HepG2 (cell line): ENCODE data around the gene NELFB. TPM values are rescaled to one million over a fixed set of nuclear protein-coding genes. Genes with fewer than 3 reads are reported as not detected.

Experiments used
- AGO2 ChIP-seq: fragments of 200-400 bp; formaldehyde crosslinking; optimal IDR thresholded peaks from 2 replicates; pipeline ENCODE3; 2017; ENCODE audit warnings: mild to moderate bottlenecking, low read depth, low read length, moderate library complexity
- ATF5 ChIP-seq: sonication (generic); formaldehyde crosslinking; IDR thresholded peaks from 2 replicates; pipeline ENCODE4 v1.4.0; 2020; ENCODE audit warnings: mild to moderate bottlenecking, low read depth, missing genetic modification reagents
- FOXK2 ChIP-seq: fragments of 450-650 bp; IDR thresholded peaks from 2 replicates; pipeline ENCODE4 v1.6.1; 2016
- GABPA ChIP-seq, 2 experiments: IDR thresholded peaks; 2 replicates each; pipeline ENCODE4 v1.6.1; 2011 to 2016; ENCODE audit warnings: low read depth in 2 of 2, low read length in 1 of 2, missing biosample characterization in 1 of 2, missing genetic modification characterization in 1 of 2
- ISX ChIP-seq: sonication (generic); formaldehyde crosslinking; conservative IDR thresholded peaks from 2 replicates; pipeline ENCODE4 v1.5.0; 2020; ENCODE audit warnings: missing genetic modification reagents
- MBD4 ChIP-seq: IDR thresholded peaks from 2 replicates; pipeline ENCODE4 v1.6.1; 2012; ENCODE audit warnings: low read length, inconsistent platforms, borderline replicate concordance
- MNT ChIP-seq: fragments of 450-650 bp; IDR thresholded peaks from 2 replicates; pipeline ENCODE4 v1.6.1; 2016
- PHF8 ChIP-seq: sonication (generic); formaldehyde crosslinking; IDR thresholded peaks from 2 replicates; pipeline ENCODE4 v1.5.0; 2020; ENCODE audit warnings: missing genetic modification reagents
- SNAPC4 ChIP-seq: sonication (generic); formaldehyde crosslinking; IDR thresholded peaks from 2 replicates; pipeline ENCODE4 v1.4.0; 2020; ENCODE audit warnings: mild to moderate bottlenecking, missing genetic modification reagents
- ZBTB25 ChIP-seq: IDR thresholded peaks from 2 replicates; pipeline ENCODE4 v1.6.1; 2018; ENCODE audit warnings: missing genetic modification reagents
- ZNF142 ChIP-seq: sonication (generic); formaldehyde crosslinking; IDR thresholded peaks from 2 replicates; pipeline ENCODE4 v1.4.0; 2020; ENCODE audit warnings: missing genetic modification reagents
- ZNF569 ChIP-seq: sonication (generic); formaldehyde crosslinking; IDR thresholded peaks from 2 replicates; pipeline ENCODE4 v1.5.0; 2020; ENCODE audit warnings: mild to moderate bottlenecking, missing genetic modification reagents, moderate library complexity, borderline replicate concordance
- ZNF792 ChIP-seq: IDR thresholded peaks from 2 replicates; pipeline ENCODE4 v1.6.1; 2016
- ZNF878 ChIP-seq: sonication (generic); formaldehyde crosslinking; IDR thresholded peaks from 2 replicates; pipeline ENCODE4 v1.8.1; 2023; ENCODE audit warnings: mild to moderate bottlenecking, missing genetic modification reagents, moderate library complexity
- polyA plus RNA-seq, 8 experiments: library from polyadenylated mRNA; depleted of rRNA in 3 of 8; stranded (reverse) in 7 of 8; unstranded in 1 of 8; fragments of >200 nt; fragmentation: Illumina TruSeq in 4 of 8; extraction: Trizol in 4 of 8; gene quantifications; 2 replicates each; pipeline versions ENCODE4 v1.2.1 to v1.2.3, GENCODE V29; 2011 to 2016; ENCODE audit warnings: low read depth in 4 of 8, missing spikeins in 1 of 8, mixed read lengths in 1 of 8; ENCODE audit not compliant: insufficient read depth in 1 of 8
- total RNA-seq, 5 experiments: library from RNA; depleted of rRNA; stranded (reverse); fragments of >200 nt; fragmentation: Illumina TruSeq; extraction: Trizol; gene quantifications; 2 replicates each; pipeline ENCODE4 v1.2.3, GENCODE V29; 2016; ENCODE audit warnings: low read depth in 1 of 5

Gene NELFB
- total and polyA plus RNA-seq, 2 of the 13 experiments (the other 11 are each of a cell fraction or from before 2014, with no cell fraction given): 26.5 to 45.8 TPM

GRCh38 chr9:137301081-137301947 is 46.2 kb downstream of the NELFB start (continued):
- no peak for TF ChIP-seq GABPA (IDR thresholded peaks at IDR 0.05; ENCODE audit: low read depth, low read length)
- no peak for TF ChIP-seq GABPA (CRISPR knock-in tag; IDR thresholded peaks at IDR 0.05; ENCODE audit: low read depth)
- no peak for TF ChIP-seq MNT
- no peak for TF ChIP-seq ZNF878 (CRISPR knock-in tag)
- peak; percentile 36 for TF ChIP-seq AGO2
- no peak for TF ChIP-seq MBD4
- TF ChIP-seq SNAPC4: no peak
- peak; percentile 67 for TF ChIP-seq ZNF142 (CRISPR knock-in tag)
- TF ChIP-seq ISX (CRISPR knock-in tag): no peak
- no peak for TF ChIP-seq FOXK2
- no peak for TF ChIP-seq ZNF569 (CRISPR knock-in tag)
- TF ChIP-seq PHF8: peak; percentile 36
- no peak for TF ChIP-seq ATF5 (CRISPR knock-in tag)
- no peak for TF ChIP-seq ZBTB25 (CRISPR knock-in tag)
- TF ChIP-seq ZNF792 (CRISPR knock-in tag): 0 out of 2 replicates have a peak, but pooled peaks have one; percentile 14
